GM12878 (cell line): ENCODE measurements around the gene ENPP6. TPM values are rescaled to one million over a fixed set of nuclear protein-coding genes. Genes with fewer than 3 reads are reported as not detected.

Source experiments
- ATAC-seq: fragments of 200-7000 bp; cut with Tn5 transposase; 3 replicates; pipeline ENCODE4 v1.9.1; 2020; ENCODE audit warnings: mild to moderate bottlenecking, moderate library complexity
- BruUV-seq: library from RNA; stranded (reverse); fragments of 400-500 nt; replicated peaks from 2 replicates; lab custom pipeline; 2021; lab: Mats Ljungman, UMichigan
- CTCF ChIA-PET: fragments of 300-600 bp; sonication (Branson Sonifier 250); formaldehyde crosslinking; extraction: SDS; loops from one replicate; lab custom pipeline; 2021; ENCODE audit warnings: inconsistent platforms; lab: Yijun Ruan, JAX
- POLR2A ChIA-PET: fragments of 350-600 bp; formaldehyde crosslinking; extraction: SDS; loops from one replicate; lab custom pipeline; 2021; ENCODE audit warnings: inconsistent platforms; lab: Charles Lee
- RAD21 ChIA-PET: fragments of 300-600 bp; sonication (Branson Sonifier 250); formaldehyde crosslinking; loops from one replicate; lab custom pipeline; 2023; ENCODE audit warnings: antibody characterized with exemption; ENCODE audit not compliant: unreplicated experiment; lab: Charles Lee
- SMC1A ChIA-PET: fragments of 300-600 bp; sonication (Branson Sonifier 250); formaldehyde crosslinking; loops from one replicate; lab custom pipeline; 2023; ENCODE audit not compliant: unreplicated experiment, uncharacterized antibody; lab: Charles Lee
- DNase-seq: peaks from one replicate; pipeline ENCODE4 v3.0.0-alpha.2; 2011; ENCODE audit warnings: low read depth, low spot score
- FAIRE-seq: peaks from 3 replicates; lab custom pipeline; 2011; peaks lifted over from hg19 to GRCh38; lab: Jason Lieb, UNC
- H2AFZ ChIP-seq: 2 replicates; pipeline ENCODE4 v1.6.0; 2011; ENCODE audit warnings: low read depth, low read length, control low read depth; ENCODE audit not compliant: control insufficient read depth
- H3K27ac ChIP-seq: 2 replicates; pipeline ENCODE4 v1.5.1; 2011; ENCODE audit warnings: control low read depth; ENCODE audit not compliant: control insufficient read depth, insufficient read depth
- H3K27me3 ChIP-seq, 2 experiments: replicated peaks in 1 of 2; 2 replicates each; pipeline versions ENCODE4 v1.6.0 to v1.6.1; 2011; ENCODE audit warnings: low read length in 1 of 2; ENCODE audit not compliant: control insufficient read depth in 2 of 2, insufficient read depth in 2 of 2
- H3K36me3 ChIP-seq, 2 experiments: 2 replicates each; pipeline ENCODE4 v1.5.1; 2011; ENCODE audit warnings: low read length in 1 of 2; ENCODE audit not compliant: control insufficient read depth in 2 of 2, insufficient read depth in 2 of 2
- H3K4me1 ChIP-seq: 2 replicates; pipeline ENCODE4 v1.6.1; 2011; ENCODE audit warnings: mild to moderate bottlenecking, low read length, moderate library complexity, mixed read lengths; ENCODE audit not compliant: control insufficient read depth, insufficient read depth
- H3K4me2 ChIP-seq: 2 replicates; pipeline ENCODE4 v1.6.0; 2011; ENCODE audit warnings: control low read depth; ENCODE audit not compliant: control insufficient read depth, insufficient read depth
- H3K4me3 ChIP-seq: fragments of 200-600 bp; sonication (generic); 2 replicates; pipeline ENCODE4 v1.5.1; 2016
- H3K79me2 ChIP-seq: 2 replicates; pipeline ENCODE4 v1.6.0; 2011; ENCODE audit warnings: low read length; ENCODE audit not compliant: control insufficient read depth, insufficient read depth
- H3K9ac ChIP-seq: 2 replicates; pipeline ENCODE4 v1.8.0; 2011; ENCODE audit warnings: low read length, control low read depth, mixed read lengths; ENCODE audit not compliant: control insufficient read depth, insufficient read depth
- H3K9me3 ChIP-seq: replicated peaks from 3 replicates; pipeline ENCODE4 v1.5.1; 2011; ENCODE audit warnings: mild to moderate bottlenecking, low read length; ENCODE audit not compliant: control insufficient read depth, insufficient read depth
- H4K20me1 ChIP-seq: 2 replicates; pipeline ENCODE4 v1.6.0; 2011; ENCODE audit not compliant: control insufficient read depth, insufficient read depth
- BCL11A ChIP-seq: IDR thresholded peaks from 2 replicates; pipeline ENCODE4 v1.6.1; 2011; ENCODE audit warnings: low read depth, low read length
- CREM ChIP-seq: IDR thresholded peaks from 2 replicates; pipeline ENCODE4 v1.6.1; 2014; ENCODE audit warnings: antibody characterized with exemption, low read depth
- EGR1 ChIP-seq, 2 experiments: IDR thresholded peaks; 1 replicate in 1 of 2; 2 replicates in 1 of 2; pipeline ENCODE4 v1.6.1; 2011 to 2012; ENCODE audit warnings: low read depth in 2 of 2, low read length in 2 of 2, borderline replicate concordance in 1 of 2, mild to moderate bottlenecking in 1 of 2, moderate library complexity in 1 of 2
- FOXK2 ChIP-seq: fragments of 450-650 bp; IDR thresholded peaks from 2 replicates; pipeline ENCODE4 v1.6.1; 2017; ENCODE audit warnings: mild to moderate bottlenecking, moderate library complexity
- JUNB ChIP-seq: IDR thresholded peaks from 2 replicates; pipeline ENCODE4 v1.6.1; 2016; ENCODE audit warnings: antibody characterized with exemption, mild to moderate bottlenecking
- NRF1 ChIP-seq: conservative IDR thresholded peaks from 2 replicates; pipeline ENCODE4 v1.6.1; 2011; ENCODE audit warnings: mild to moderate bottlenecking, low read depth, low read length, improper control_type of control experiment
- SMC3 ChIP-seq: IDR thresholded peaks from 2 replicates; pipeline ENCODE4 v1.6.1; 2011; ENCODE audit warnings: low read length, improper control_type of control experiment, borderline replicate concordance
- SUPT20H ChIP-seq: IDR thresholded peaks from 2 replicates; pipeline ENCODE4 v1.6.1; 2011; ENCODE audit warnings: low read depth, mild to moderate bottlenecking, low read length, moderate library complexity, borderline replicate concordance; ENCODE audit not compliant: control insufficient read depth
- USF2 ChIP-seq: IDR thresholded peaks from 2 replicates; pipeline ENCODE4 v1.6.1; 2011; ENCODE audit warnings: low read depth, low read length, improper control_type of control experiment, borderline replicate concordance
- YBX1 ChIP-seq: fragments of 450-650 bp; IDR thresholded peaks from 2 replicates; pipeline ENCODE4 v1.6.1; 2016; ENCODE audit warnings: antibody characterized with exemption
- ZNF24 ChIP-seq: fragments of 450-650 bp; IDR thresholded peaks from 2 replicates; pipeline ENCODE4 v1.6.1; 2017; ENCODE audit warnings: antibody characterized with exemption, mild to moderate bottlenecking
- ZNF274 ChIP-seq: IDR thresholded peaks from one replicate; pipeline ENCODE4 v1.8.0; 2011; ENCODE audit not compliant: insufficient read length, insufficient read depth
- ZNF384 ChIP-seq: IDR thresholded peaks from 2 replicates; pipeline ENCODE4 v1.6.1; 2012; ENCODE audit warnings: low read depth, mild to moderate bottlenecking, low read length, improper control_type of control experiment, borderline replicate concordance
- WGBS: methylation state at CpG from one replicate; pipeline ENCODE4 v1.1.6; 2016; ENCODE audit warnings: low lambda C conversion rate; ENCODE audit not compliant: insufficient replicate concordance, insufficient coverage; ENCODE audit errors: missing lambda C conversion rate; 5-methylcytosine and 5-hydroxymethylcytosine counted together
- in situ Hi-C: fragments of 300-500 bp; cut with MboI; formaldehyde crosslinking; loops from 9 replicates; pipeline ENCODE4 v1.14.3; 2018; ENCODE audit warnings: mixed read lengths
- intact Hi-C: fragments of 100-400 bp; cut with micrococcal nuclease; formaldehyde crosslinking; loops from one replicate; pipeline ENCODE4 v1.14.2; 2022; ENCODE audit not compliant: unreplicated experiment
- polyA plus RNA-seq, 11 experiments: library from polyadenylated mRNA; depleted of rRNA in 4 of 11; unstranded in 6 of 11; stranded (reverse) in 5 of 11; fragments of >200 nt; fragmentation: Nextera tagmentation in 4 of 11; fragmentation: Illumina TruSeq in 1 of 11; extraction: Ambion mirVana in 4 of 11; extraction: Trizol in 1 of 11; gene quantifications; 1 replicate in 1 of 11; 2 replicates in 10 of 11; pipeline versions ENCODE4 v1.2.1 to v1.2.3, GENCODE V29; 2011 to 2016; ENCODE audit warnings: inconsistent platforms in 2 of 11, missing spikeins in 2 of 11, low read depth in 1 of 11
- total RNA-seq, 4 experiments: library from RNA; depleted of rRNA in 3 of 4; stranded (reverse); fragments of >200 nt in 3 of 4; fragmentation: Illumina TruSeq in 1 of 4; extraction: Trizol in 1 of 4; gene quantifications; 2 replicates each; pipeline versions ENCODE4 v1.2.1 to v1.2.3, GENCODE V29; 2013 to 2021

The ENPP6 gene
- total and polyA plus RNA-seq, 10 of the 15 experiments (the other 5 are each of a cell fraction or from before 2014, with no cell fraction given) = 0.04 to 1.0 (median 0.44) TPM; not detected in 1

- Histone ChIP-seq H3K4me1 (no peaks in the 10 kb centered on the region; the same call in none of the 2 replicates), H3K36me3 (no peaks in the 10 kb centered on the region), H4K20me1 (no peaks in the 10 kb centered on the region), H3K4me2 (no peak overlapping the region)
- RAD21 ChIA-PET = no interaction called here
- intact Hi-C loops = loop anchor here (10.0 kb wide), 1 partner anchor 470 kb away; no protein-coding TSS in a partner anchor
- BruUV-seq = no TSS peak
- no peak for TF ChIP-seq SMC3
- TF ChIP-seq, all 136 proteins: peak for 0
- POLR2A ChIA-PET = no interaction called here
- DNase-seq = no peak
- no peaks in the 10 kb centered on the region for H3K79me2 ChIP-seq
- CTCF ChIA-PET = no interaction called here
- H3K27ac ChIP-seq = no peak overlapping the region
- SMC1A ChIA-PET = interaction anchor here (0.6 to 0.9 kb wide), 2 partner anchors 8 to 122 kb away, joined by 3 read pairs; no protein-coding TSS in a partner anchor
- ATAC-seq = no peak
- H2AFZ ChIP-seq = no peak overlapping the region
- peaks cover 0 to 1% of the 10 kb centered on the region in 2 experiments; a peak in 3 of 4 replicates for H3K27me3 ChIP-seq
- in situ Hi-C loops = loop anchor here (10.0 kb wide), 1 partner anchor 620 kb away; no protein-coding TSS in a partner anchor
- FAIRE-seq = no peak
- no peak overlapping the region for H3K9ac ChIP-seq
- 33% methylated on average over 8 of the region's 8 CpGs for WGBS
- H3K4me3 ChIP-seq = no peak overlapping the region
- no peaks in the 10 kb centered on the region for H3K9me3 ChIP-seq
These were observed 123.0 kb downstream of the ENPP6 start for GRCh38 chr4:184094532-184095159.

GRCh38 chr4:184091986-184092385, 125.7 kb downstream of the ENPP6 start:
- TF ChIP-seq ZNF384 (no peak), USF2 (no peak), BCL11A (no peak), ZNF274 (no peak), YBX1 (no peak), CREM (no peak), NRF1 (no peak), SUPT20H (no peak), JUNB (no peak), EGR1 (IDR thresholded peaks at IDR 0.05; ENCODE audit: borderline replicate concordance in 1 of 2, low read depth in 2 of 2, low read length in 2 of 2) (no peak), ZNF24 (no peak), FOXK2 (no peak)
- ChIA-PET RAD21 (no interaction called here), CTCF (no interaction called here), SMC1A (interaction anchor here (1.0 kb wide), 1 partner anchor 283 kb away, joined by 3 read pairs; no protein-coding TSS in a partner anchor), POLR2A (interaction anchor here (1.0 kb wide), 1 partner anchor 64 kb away, joined by 3 read pairs; no protein-coding TSS in a partner anchor)
- H3K9me3 ChIP-seq = no peaks in the 10 kb centered on the region
- no peak for FAIRE-seq
- H3K36me3 ChIP-seq = no peaks in the 10 kb centered on the region
- H3K79me2 ChIP-seq = no peaks in the 10 kb centered on the region
- no peaks in the 10 kb centered on the region for H4K20me1 ChIP-seq
- intact Hi-C loops = loop anchor here (10.0 kb wide), 1 partner anchor 467 kb away; no protein-coding TSS in a partner anchor
- BruUV-seq = no TSS peak
- H3K27ac ChIP-seq = no peak overlapping the region
- in situ Hi-C loops = loop anchor here (10.0 kb wide), 1 partner anchor 617 kb away; no protein-coding TSS in a partner anchor
- H3K4me1 ChIP-seq = no peaks in the 10 kb centered on the region; the same call in 1 of the 2 replicates
- ATAC-seq = no peak
- no peak overlapping the region for H3K4me2 ChIP-seq
- no peak for DNase-seq
- H3K9ac ChIP-seq = no peak overlapping the region
- H3K4me3 ChIP-seq = no peak overlapping the region
- H2AFZ ChIP-seq = no peak overlapping the region
- H3K27me3 ChIP-seq = peaks cover 0 to 1% of the 10 kb centered on the region in 2 experiments; a peak in 3 of 4 replicates
- WGBS = 56% methylated on average over 9 of the region's 9 CpGs
